HL-60 (cell line): ENCODE data around the gene DNAJC4.

Source experiments
- DNase-seq, 2 experiments: peaks; one replicate each; pipeline ENCODE4 v3.0.0-alpha.2; 2010 to 2020; ENCODE audit warnings: low read depth in 1 of 2, low spot score in 1 of 2
- H3K27ac ChIP-seq: fragments of 250-450 bp; sonication (Bioruptor Pico); replicated peaks from 2 replicates; pipeline ENCODE4 v1.5.1; 2020; ENCODE audit warnings: mild to moderate bottlenecking, moderate library complexity
- H3K27me3 ChIP-seq: fragments of 250-450 bp; sonication (Bioruptor Pico); 2 replicates; pipeline ENCODE4 v1.5.1; 2021; ENCODE audit warnings: mild to moderate bottlenecking, moderate library complexity; ENCODE audit not compliant: insufficient read depth, poor library complexity, severe bottlenecking
- H3K4me3 ChIP-seq: replicated peaks from 2 replicates; pipeline ENCODE4 v1.5.1; 2011; ENCODE audit warnings: mild to moderate bottlenecking, control low read depth, low read length; ENCODE audit not compliant: insufficient read depth
- GABPA ChIP-seq: IDR thresholded peaks from 2 replicates; pipeline ENCODE4 v1.6.1; 2012; ENCODE audit warnings: low read depth
- POLR2AphosphoS5 ChIP-seq: IDR thresholded peaks from 2 replicates; pipeline ENCODE4 v1.6.1; 2012; ENCODE audit warnings: low read depth
- SPI1 ChIP-seq: IDR thresholded peaks from 2 replicates; pipeline ENCODE4 v1.6.1; 2012; ENCODE audit warnings: low read depth, mild to moderate bottlenecking, borderline replicate concordance
- TF ChIP-seq, protein P1 (sequence below): IDR thresholded peaks from one replicate; pipeline ENCODE4 v1.5.1; 2011; ENCODE audit warnings: low read length, control low read depth, inconsistent platforms; ENCODE audit not compliant: insufficient read depth
- TF ChIP-seq, protein P2 (sequence below): IDR thresholded peaks from 2 replicates; pipeline ENCODE4 v1.6.1; 2012; ENCODE audit warnings: low read depth; ENCODE audit not compliant: insufficient replicate concordance

DNAJC4 gene

DNA sequence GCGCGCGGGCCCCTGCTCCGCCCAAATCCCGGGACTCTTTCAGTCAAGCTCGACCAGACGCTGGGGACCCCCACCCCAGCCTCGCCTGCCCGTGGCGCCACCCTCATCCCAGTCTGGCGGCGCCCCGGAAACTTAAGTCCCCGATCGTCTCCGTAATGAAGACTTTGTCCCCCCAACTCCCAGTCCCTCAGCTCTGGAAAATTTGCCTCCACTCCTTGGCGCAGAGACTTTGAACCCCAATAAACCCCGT lies 21.3 kb downstream of the DNAJC4 start:
- TF ChIP-seq, protein P1, sequence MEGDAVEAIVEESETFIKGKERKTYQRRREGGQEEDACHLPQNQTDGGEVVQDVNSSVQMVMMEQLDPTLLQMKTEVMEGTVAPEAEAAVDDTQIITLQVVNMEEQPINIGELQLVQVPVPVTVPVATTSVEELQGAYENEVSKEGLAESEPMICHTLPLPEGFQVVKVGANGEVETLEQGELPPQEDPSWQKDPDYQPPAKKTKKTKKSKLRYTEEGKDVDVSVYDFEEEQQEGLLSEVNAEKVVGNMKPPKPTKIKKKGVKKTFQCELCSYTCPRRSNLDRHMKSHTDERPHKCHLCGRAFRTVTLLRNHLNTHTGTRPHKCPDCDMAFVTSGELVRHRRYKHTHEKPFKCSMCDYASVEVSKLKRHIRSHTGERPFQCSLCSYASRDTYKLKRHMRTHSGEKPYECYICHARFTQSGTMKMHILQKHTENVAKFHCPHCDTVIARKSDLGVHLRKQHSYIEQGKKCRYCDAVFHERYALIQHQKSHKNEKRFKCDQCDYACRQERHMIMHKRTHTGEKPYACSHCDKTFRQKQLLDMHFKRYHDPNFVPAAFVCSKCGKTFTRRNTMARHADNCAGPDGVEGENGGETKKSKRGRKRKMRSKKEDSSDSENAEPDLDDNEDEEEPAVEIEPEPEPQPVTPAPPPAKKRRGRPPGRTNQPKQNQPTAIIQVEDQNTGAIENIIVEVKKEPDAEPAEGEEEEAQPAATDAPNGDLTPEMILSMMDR, result no peak
- TF ChIP-seq SPI1 (no peak), POLR2AphosphoS5 (no peak), GABPA (no peak)
- TF ChIP-seq, protein P2, sequence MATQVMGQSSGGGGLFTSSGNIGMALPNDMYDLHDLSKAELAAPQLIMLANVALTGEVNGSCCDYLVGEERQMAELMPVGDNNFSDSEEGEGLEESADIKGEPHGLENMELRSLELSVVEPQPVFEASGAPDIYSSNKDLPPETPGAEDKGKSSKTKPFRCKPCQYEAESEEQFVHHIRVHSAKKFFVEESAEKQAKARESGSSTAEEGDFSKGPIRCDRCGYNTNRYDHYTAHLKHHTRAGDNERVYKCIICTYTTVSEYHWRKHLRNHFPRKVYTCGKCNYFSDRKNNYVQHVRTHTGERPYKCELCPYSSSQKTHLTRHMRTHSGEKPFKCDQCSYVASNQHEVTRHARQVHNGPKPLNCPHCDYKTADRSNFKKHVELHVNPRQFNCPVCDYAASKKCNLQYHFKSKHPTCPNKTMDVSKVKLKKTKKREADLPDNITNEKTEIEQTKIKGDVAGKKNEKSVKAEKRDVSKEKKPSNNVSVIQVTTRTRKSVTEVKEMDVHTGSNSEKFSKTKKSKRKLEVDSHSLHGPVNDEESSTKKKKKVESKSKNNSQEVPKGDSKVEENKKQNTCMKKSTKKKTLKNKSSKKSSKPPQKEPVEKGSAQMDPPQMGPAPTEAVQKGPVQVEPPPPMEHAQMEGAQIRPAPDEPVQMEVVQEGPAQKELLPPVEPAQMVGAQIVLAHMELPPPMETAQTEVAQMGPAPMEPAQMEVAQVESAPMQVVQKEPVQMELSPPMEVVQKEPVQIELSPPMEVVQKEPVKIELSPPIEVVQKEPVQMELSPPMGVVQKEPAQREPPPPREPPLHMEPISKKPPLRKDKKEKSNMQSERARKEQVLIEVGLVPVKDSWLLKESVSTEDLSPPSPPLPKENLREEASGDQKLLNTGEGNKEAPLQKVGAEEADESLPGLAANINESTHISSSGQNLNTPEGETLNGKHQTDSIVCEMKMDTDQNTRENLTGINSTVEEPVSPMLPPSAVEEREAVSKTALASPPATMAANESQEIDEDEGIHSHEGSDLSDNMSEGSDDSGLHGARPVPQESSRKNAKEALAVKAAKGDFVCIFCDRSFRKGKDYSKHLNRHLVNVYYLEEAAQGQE, result no peak
- no peak for DNase-seq
- H3K27ac ChIP-seq, result peak overlapping the region; percentile 49; the same call in 1 of the 2 replicates
- H3K27me3 ChIP-seq, result no peaks in the 10 kb centered on the region
- H3K4me3 ChIP-seq, result peak overlapping the region; percentile 75

- peak overlapping the region; percentile 75 for H3K4me3 ChIP-seq
- no peaks in the 10 kb centered on the region for H3K27me3 ChIP-seq
- H3K27ac ChIP-seq, result peak overlapping the region; percentile 49
- no peak for TF ChIP-seq GABPA
- peak; percentile 72 for TF ChIP-seq SPI1
- no peak for DNase-seq
Measured at GRCh38 chr11:64252003-64252872, 21.9 kb downstream of the DNAJC4 start.

GRCh38 chr11:64253043-64253442 lies 22.7 kb downstream of the DNAJC4 start:
- peak overlapping the region; percentile 75; the same call in 1 of the 2 replicates for H3K4me3 ChIP-seq
- H3K27ac ChIP-seq, result no peak overlapping the region
- DNase-seq, result no peak
- TF ChIP-seq SPI1 (no peak), POLR2AphosphoS5 (no peak), GABPA (no peak)
- TF ChIP-seq, protein P2, result no peak
- TF ChIP-seq, protein P1, result no peak
- no peaks in the 10 kb centered on the region for H3K27me3 ChIP-seq

- H3K27ac ChIP-seq, result no peak overlapping the region
- H3K4me3 ChIP-seq, result no peak overlapping the region
- DNase-seq, result no peak
- H3K27me3 ChIP-seq, result no peaks in the 10 kb centered on the region
- no peak for TF ChIP-seq SPI1
- TF ChIP-seq GABPA, result no peak
- TF ChIP-seq POLR2AphosphoS5, result no peak
- TF ChIP-seq, protein P1, result no peak
- TF ChIP-seq, protein P2, result no peak
Measured at GRCh38 chr11:64253481-64253880, 23.1 kb downstream of the DNAJC4 start.
